HG02852 (cell line): Measurements from ENCODE around the gene PLCL1.

ENCODE experiments used
- ATAC-seq: cut with Tn5 transposase; IDR thresholded peaks from one replicate; pipeline ENCODE4 v1.9.1; 2021; ENCODE audit warnings: mild to moderate bottlenecking, moderate library complexity; ENCODE audit not compliant: unreplicated experiment

Gene PLCL1

DNA sequence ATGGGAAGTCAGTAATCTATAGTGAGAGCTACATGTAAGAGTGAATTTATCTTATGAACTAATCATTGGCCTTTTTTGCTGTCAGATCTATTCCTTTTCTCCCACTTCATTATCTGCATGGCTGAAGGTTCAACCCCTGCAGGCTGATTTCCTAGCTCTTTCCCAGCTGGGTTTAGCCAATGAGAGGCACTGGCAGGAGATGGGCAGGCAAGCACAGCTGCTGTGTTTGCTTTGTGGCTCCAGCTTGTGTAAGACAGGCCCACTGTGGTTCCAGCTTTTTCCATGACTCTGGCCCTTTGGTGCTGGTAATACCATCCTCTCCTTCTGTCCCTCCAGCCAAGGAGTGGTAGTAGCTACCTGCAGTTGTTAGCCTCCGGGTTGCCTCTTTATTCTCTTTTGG is 248.8 kb downstream of the PLCL1 start:
- ATAC-seq, result no peak

DNA sequence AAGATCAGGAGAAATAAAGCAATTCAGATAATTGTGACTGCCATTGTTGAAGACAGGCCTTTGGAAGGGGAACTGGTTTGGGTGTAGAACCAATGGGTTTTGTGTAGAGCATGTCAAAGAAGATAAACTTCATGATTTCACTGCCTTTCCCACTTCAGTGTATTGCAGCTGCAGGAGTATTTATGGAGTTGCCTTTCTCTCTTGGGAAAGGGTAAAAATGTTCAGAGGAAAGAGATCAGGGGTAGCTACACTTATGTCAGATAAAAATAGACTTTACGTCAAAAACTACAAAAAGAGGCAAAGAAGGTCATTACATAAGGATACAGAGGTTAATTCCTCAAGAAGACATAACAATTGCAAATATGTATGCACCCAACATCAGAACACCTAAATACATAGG is 249.4 kb downstream of the PLCL1 start:
- no peak for ATAC-seq

DNA sequence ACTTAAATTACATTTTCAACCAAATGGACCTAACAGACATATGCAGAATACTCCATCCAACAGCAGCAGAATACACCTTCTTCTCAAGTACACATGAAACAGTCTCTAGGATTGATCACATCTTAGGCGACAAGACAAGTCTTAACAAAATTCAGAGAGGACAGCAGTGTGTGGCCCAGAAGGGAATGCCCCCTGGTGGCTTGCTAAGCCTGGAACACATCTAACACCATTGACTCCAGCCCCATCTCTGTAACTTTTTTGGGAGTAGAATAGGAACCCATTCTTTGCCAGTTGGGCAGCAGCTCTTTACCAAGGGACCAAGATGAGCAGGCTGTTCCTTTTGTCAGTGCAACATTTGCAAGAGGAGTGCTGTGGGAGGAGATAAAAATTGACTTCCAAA is 249.9 kb downstream of the PLCL1 start:
- peak; percentile 84 for ATAC-seq

DNA sequence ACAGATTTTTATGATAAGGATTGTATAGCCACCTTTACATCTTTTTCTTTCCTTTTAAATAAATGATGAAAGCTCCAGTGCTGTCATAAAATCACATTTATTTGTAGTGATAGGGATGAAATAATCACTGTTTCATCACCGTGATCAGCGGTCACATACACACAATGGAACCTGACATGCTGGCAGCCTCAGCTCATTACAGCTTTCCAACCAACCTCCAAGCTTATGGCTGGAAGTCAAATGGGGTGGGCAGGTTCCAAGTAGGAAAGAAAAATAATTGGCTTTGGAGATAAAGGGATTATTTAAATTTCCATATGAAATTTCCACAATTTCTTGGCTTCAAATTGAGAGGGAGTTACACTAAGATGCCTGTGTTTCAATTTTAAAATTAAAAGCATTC is 251.3 kb downstream of the PLCL1 start:
- no peak for ATAC-seq

DNA sequence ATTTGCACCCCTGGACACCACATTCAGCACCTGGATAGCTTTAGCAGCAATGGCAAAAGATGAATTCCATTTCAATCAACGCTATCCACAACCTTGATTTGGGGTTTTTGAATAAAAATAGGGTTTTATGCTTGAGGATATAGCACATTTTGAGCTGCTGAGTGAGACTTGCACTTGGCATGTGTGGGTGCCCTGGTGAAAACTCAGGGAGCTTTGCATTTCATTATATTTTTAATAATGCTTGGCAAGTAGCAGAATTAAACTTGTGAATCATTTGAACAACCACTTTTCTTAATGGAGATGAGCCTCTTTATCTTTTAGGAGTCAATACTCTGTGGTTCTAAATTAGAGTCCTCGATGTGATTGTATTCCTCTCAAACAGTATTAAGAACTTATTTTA is 252.4 kb downstream of the PLCL1 start:
- ATAC-seq, result no peak

DNA sequence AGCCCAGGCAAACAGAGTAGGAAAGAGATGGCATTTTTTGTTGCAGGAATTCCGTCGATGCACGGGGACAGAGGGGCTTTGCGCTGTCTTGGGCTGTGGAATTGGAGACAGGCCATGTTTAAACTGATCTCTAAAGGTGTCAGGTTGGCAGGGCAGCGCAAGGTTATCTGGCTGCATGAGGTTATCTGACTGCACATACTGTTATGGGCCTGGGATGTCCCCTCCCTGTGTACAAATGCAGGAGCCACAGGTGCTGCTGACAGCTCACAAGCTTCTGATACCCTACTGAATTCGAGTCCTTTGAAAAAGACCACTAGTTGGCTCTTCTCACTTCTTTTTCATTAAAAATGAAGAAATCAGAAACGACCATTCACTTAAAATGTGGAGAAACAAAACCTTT is 255.4 kb downstream of the PLCL1 start:
- no peak for ATAC-seq

DNA sequence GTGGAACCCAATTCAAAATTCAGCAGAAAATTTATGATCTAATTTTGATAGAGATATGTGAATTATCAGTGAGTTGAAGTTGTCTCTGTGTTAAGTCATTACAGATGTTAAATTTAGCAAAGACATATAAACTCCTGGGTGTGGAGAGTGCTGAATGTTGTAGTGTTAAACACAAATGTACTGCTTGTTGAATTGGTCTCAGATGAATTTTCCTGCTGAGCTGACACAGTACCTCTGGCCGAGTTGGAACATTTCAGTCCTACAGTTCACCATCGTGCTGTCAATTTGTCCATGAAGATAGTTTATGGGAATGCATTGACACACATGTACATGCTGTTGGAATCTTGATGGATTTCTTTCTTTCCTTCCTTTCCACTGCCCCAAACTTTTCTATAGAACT is 255.9 kb downstream of the PLCL1 start:
- ATAC-seq, result no peak

DNA sequence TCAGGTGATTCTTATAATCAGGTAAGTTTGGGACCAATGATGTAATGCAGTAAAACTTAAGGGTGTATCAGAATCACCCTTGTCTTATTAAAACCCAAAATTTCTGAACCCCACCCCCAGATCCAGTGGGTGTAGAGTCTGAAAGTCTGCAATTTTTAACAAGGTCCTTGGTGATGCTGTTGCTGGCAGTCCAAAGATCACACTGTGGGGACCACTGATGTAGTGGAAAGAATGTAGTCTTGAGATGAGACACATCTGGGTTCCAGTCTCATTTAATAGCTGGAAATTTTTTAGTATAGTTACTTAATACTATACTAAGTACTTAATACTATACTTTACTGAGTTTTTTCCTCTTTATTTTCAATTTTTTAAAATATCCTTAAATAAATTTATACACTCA is 258.4 kb downstream of the PLCL1 start:
- ATAC-seq, result no peak

DNA sequence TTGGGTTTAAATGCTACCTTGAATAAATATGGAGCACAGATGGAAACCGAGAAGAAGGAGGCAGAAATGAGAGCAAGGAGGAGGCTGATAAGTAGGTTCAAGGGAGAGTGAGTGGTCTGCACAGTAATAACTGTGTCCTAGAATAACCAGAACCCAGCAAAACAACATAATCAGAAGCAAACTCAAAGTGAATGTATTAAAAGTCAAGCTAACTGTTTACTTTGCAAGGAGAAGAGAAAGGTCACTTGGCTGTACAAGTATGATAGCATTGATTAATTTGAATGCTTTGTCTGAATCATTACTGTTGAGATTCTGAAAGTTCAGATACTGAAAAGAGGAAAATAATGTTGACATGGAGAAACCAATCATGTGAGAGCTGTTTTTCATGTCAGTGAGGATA is 258.8 kb downstream of the PLCL1 start:
- ATAC-seq, result no peak

DNA sequence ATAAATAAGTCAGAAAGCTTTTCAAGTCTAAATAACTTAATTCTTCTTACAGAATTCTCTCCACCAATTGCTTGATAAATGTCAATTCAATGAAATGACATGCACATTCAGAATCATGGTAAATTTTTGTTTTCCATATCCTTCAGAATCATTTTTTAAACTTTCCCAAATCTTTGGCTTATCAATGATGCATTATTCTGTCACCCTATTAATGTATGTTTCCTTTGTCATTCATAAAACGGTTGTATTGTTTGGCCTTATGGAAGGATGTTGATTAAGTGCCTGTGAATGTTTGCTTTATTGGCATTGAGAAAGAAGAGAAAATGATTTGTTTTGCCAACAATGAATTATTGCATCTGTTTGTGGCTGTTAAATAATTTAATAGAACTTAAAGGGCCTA is 260.9 kb downstream of the PLCL1 start:
- no peak for ATAC-seq

DNA sequence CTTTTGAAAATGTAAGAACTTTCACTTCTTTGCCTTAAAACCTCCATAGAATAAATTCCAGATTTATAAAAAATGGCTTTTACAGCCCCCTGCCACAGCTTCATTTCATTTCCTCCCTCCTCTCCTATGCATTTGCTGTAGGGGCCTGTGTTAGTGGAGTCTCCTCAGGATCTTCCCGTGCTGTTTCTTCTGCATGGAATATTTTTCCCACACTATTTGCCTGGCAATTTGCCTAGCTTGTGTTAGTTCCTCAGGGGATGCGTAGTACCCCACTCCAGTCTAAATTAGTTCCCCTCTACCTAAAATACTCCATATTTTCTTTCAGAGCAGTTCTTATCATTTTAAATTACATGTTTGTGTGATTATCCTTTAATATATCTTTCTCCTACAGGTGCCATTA is 262.2 kb downstream of the PLCL1 start:
- ATAC-seq, result no peak

DNA sequence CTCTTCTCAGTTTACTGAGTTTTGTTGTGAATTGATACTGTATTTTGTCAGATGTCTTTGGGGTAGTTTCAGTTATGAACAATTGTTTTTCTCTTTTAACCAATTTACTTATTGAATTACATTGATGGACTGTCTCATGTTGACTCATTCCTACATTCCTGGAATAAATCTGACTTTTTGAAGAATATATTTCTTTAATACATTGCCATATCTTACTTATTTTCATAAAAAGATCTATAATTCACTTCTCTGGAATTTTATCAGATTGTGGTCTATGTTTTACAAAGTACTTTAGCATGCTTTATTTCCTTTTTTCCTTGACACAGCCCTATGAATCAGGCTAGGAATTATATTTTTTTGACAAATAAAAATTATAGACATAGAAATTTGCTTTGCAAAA is 268.3 kb downstream of the PLCL1 start:
- ATAC-seq, result no peak

DNA sequence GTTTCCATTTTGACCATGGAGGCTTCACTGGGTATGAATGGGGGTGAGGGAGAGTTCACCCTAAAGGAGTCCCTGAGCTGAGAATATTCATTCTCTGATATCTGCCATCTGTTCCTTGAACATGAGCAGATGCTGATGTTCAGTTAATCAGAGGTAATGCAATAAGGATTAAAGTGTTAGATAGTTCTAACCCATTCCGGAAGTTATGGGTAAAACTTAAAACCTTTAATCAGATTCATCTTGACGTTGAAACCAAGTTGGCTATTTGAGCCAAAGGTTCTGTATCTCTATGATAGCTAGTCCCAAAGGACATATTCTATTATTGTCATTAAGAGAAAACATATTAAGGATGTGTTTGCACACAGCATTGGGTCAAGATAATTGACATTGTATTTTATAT is 268.9 kb downstream of the PLCL1 start:
- ATAC-seq, result no peak

DNA sequence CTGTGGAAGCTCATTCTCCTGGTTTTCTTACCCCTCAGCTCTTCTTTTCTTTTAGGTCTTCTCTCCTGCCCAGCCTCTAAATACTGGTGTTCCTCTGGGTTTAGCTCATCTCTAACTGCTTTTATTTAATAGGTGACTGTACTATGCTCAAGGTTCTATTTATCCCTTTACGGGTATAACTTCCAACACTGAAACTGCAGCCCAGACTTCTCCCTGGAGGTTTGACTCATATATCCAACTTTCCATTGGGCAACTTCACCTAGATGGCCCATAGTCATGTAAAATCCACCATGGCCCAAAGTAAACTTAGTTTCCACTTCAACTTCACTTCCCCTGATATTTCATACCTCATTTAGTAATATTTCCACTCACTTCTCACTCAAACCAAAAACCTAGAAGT is 273.1 kb downstream of the PLCL1 start:
- ATAC-seq, result no peak

DNA sequence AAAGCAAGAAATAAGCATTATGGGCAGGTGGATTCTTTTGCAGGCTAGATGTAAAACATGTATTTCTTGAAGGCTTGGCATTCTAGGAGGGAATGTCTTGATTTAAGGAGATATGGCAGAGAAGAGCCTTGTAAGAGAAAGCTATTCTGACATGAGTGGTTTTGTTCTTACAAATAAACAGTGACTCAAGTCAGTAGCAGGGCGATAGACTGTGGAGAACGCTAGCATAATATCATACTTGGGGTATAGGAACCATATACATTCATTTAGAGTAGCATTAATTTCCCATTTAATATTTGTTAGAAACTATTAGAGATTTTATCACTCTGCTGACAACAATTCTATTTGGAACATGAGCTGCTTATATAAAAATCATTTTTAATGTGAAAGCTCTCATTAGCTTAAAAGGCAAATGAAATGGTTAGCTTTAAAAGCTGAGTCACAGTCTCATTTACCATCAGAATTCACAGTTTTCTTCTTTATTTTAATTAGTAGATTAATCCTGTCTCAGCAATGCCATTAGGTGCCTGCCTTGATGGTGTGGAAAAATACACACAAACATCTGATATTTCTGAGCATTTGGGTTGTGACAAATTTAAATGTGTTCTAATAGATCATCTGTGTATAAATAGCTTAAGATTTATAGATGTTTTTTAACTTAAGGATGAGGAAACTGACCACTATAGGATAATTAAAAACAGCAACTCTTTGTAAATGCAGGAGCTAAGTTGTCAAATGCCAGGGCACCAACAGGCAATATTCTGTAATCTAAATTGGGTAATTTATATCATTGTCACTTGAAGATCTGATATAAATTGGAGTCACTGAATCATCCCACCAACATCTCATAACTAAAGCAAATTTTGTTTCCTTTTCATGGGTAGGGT is 276.7 kb downstream of the PLCL1 start:
- ATAC-seq, result no peak

DNA sequence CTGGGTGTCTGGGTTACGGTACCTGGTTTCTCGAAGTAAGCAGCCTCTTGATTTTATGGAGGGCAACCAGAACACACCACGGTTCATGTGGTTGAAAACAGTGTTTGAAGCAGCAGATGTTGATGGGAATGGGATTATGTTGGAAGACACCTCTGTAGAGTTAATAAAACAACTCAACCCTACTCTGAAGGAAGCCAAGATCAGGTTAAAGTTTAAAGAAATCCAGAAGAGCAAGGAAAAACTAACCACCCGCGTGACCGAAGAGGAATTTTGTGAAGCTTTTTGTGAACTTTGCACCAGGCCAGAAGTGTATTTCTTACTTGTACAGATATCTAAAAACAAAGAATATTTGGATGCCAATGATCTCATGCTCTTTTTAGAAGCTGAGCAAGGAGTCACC is 279.8 kb downstream of the PLCL1 start:
- ATAC-seq, result no peak

DNA sequence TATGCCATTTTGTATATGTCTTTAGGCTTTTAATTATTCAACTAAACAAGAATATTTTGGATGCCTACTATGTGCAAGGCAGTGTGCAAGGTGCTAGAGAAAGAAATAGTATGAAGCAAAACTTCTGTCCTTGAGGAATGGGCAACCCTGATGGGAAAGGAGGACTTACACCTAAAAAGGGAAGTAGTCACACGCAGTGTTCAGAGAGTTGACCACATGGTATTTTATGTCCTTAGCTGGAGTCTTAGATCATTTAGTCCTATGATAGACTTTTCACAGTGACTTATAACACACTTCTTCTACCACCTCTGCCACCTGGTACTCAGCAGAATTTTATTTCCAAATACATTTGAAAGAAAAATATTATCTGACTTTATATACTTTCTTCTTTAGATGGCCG is 291.6 kb downstream of the PLCL1 start:
- no peak for ATAC-seq

DNA sequence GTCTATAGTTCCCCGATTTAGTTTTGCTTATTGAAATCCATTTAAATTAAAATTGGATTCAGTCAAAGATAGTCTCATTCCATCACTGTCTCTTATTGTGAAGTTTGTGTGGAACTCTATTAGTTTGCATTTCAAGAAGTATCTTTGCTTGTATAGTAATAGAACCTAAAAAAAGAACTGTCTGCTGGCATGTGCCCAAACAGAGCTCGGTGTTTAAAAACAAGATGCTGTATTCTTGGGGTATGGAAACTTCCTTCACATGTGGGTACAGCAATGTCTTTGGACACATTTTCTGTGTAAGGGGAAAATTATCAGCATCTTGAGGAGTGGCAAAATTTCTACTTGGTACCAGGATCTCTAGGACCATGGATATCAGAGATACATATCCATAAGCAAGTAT is 292.6 kb downstream of the PLCL1 start:
- no peak for ATAC-seq

DNA sequence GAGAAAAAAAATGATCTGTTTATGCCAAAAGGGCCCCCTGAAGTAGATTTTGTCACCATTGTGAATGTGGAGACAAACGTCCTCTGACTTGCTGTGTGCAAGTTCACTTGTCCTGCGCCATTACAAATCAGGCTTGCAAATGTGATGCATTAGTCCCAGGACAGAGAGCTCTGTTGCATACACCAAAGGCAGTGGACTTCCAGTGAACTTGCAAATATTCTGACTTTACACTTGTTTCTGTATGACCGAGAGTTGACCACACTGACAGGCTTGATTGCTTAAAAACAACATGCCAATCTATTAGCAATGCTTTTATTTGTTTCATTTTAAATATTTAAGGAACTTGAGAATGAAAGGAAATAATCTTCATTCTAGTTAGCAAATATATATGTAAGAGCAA is 293.2 kb downstream of the PLCL1 start:
- peak; percentile 40 for ATAC-seq

DNA sequence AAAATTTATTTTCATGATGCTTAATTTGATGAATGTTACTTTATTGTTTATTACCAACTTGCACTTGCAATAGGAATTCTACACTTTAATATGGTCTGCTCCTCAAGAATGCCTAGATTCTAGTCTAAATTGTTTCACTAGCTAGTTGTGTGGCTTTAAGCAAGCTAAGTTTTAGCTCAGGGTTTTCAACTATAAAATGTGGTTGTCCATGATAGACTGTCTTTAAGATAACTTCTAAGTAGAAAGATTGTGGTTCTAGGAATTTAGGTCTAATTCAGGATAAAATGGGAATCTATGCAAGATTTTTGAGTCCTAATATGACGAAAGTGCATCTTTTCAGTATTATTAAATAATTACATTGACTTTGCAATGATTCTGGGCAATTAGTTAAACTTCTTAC is 294.0 kb downstream of the PLCL1 start:
- ATAC-seq, result no peak

DNA sequence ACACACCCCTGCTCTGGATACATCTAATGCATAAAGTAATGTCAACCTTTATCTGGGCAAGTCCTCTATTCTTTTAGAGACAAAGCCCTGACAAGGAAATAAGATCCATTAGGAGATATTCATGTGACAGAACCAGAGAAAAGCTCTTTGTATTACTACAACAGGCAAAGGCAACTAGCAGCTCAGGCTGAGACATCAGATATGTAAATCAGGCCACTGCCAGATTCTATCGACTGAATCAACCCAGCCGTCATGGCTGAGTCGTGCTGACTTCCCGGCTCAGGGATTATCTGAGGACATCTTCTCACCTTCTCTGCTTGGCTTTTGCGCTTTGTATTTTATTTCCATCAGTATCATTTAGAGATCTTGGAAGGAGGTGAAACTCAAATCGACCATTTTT is 294.5 kb downstream of the PLCL1 start:
- no peak for ATAC-seq

DNA sequence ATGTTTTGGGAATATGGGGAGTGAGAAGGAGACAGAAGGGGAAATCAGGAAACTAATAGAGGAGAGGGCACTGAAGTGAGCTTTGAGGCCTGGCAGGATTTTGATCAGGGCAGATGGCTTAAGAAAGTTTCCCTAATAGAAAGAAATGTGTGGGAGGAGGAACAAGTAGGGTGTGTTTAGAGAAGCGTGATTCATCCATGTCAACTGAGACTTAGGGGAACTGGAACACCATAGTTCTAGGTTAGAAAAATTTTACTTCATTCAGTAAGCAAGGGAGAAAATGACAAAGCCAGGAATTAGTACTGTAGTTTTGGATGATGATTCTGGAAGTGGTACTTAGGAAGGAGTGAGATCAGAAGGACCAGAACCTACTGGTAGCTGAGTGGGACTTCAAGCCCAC is 296.0 kb downstream of the PLCL1 start:
- no peak for ATAC-seq

DNA sequence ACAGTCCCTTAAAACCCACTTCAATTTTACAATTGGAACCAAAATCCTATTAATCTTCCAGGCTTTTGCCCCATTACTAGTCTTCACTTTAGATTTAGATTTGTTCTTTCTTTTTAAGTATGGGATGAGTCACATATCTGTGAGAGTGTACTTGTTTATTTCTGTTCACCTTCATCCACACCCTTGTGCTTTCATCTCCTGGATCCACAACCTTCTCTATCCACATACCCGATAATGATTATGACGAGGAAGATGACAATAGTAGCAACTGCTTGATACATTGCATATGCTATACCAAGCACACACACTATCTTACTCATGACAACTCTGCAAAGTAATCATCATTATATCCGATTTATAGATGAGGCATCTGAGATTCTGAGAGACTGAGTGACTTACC is 297.3 kb downstream of the PLCL1 start:
- ATAC-seq, result no peak
